Upper lobe of right lung (tissue), 1 donor: Measurements from ENCODE around the gene PPP1R3C. TPM values are rescaled to one million over a fixed set of nuclear protein-coding genes. Genes with fewer than 3 reads are reported as not detected.
A peak's percentile ranks its signal among the peaks of the same experiment; 100 is the strongest.

Experiments used
- ATAC-seq: fragments of 200-7000 bp; cut with Tn5 transposase; one replicate; pipeline ENCODE4 v1.9.1; 2020; ENCODE audit warnings: mild to moderate bottlenecking, moderate library complexity
- DNase-seq: peaks from one replicate; pipeline ENCODE4 v3.0.0-alpha.2; 2020
- H3K27ac ChIP-seq: fragments of 200-600 bp; one replicate; pipeline ENCODE4 v1.8.0; 2022
- H3K27me3 ChIP-seq: fragments of 200-600 bp; one replicate; pipeline ENCODE4 v1.8.0; 2022; ENCODE audit warnings: mild to moderate bottlenecking
- H3K36me3 ChIP-seq: fragments of 200-600 bp; one replicate; pipeline ENCODE4 v1.8.0; 2022
- H3K4me1 ChIP-seq: fragments of 200-600 bp; one replicate; pipeline ENCODE4 v1.8.0; 2022
- H3K4me3 ChIP-seq: fragments of 200-600 bp; one replicate; pipeline ENCODE4 v1.8.0; 2022; ENCODE audit warnings: mild to moderate bottlenecking
- H3K9me3 ChIP-seq: fragments of 200-600 bp; one replicate; pipeline ENCODE4 v1.8.0; 2022
- intact Hi-C: fragments of 100-400 bp; cut with DNase I; formaldehyde crosslinking; loops from one replicate; pipeline ENCODE4 v1.11.0; 2022
- total RNA-seq: library from RNA; stranded (reverse); fragmentation: NEBNext Ultra II Directional; extraction: Animal tissue kit (Norgen Biotek cat#: 25700); gene quantifications from one replicate; pipeline ENCODE4 v1.2.1, GENCODE V29; 2021
- TF ChIP-seq, protein P1 (sequence below): fragments of 200-600 bp; IDR thresholded peaks from one replicate; pipeline ENCODE4 v1.8.0; 2022; ENCODE audit warnings: antibody characterized with exemption
- donor health status: DM: no; HTN: yes; CAD: no; lungs with severe emphysema.

The PPP1R3C gene
- total RNA-seq, 1 donor from 2014 or later, result 15.1 TPM

DNA sequence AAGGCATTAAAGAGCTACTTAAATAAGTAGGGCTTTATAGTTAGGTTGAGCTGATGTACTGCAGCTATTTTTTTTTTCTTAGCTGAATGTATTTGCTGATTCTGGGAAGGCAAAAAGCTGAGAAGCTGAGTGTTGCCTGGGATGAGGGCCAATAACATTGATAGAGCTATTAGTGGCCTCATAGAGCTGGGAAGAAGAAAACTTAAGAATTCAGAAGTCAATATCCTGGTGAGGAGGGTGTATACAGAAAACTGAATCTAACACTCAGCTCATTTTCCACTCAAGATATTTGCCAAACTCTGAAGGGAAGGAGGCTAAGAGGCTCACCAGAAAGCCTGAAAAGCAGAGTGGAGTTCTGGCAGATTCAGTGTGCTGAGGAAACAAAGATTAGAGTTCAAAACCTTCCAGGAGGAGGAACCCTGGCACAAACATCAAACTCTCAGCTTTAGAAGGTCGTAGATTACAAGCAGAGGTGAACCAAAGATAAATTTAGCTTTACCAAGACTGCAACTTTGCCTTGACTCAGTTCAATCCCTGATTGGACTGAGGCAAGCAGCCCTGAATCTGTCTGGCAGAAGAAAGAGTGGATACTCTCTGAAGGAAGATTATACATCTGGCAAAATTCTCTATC lies 11.3 kb downstream of the PPP1R3C start:
- Histone ChIP-seq H3K36me3 (no peaks in the 10 kb centered on the region), H3K9me3 (no peaks in the 10 kb centered on the region), H3K4me3 (no peak overlapping the region), H3K27me3 (no peaks in the 10 kb centered on the region), H3K27ac (no peak overlapping the region), H3K4me1 (no peaks in the 10 kb centered on the region)
- TF ChIP-seq, protein P1, sequence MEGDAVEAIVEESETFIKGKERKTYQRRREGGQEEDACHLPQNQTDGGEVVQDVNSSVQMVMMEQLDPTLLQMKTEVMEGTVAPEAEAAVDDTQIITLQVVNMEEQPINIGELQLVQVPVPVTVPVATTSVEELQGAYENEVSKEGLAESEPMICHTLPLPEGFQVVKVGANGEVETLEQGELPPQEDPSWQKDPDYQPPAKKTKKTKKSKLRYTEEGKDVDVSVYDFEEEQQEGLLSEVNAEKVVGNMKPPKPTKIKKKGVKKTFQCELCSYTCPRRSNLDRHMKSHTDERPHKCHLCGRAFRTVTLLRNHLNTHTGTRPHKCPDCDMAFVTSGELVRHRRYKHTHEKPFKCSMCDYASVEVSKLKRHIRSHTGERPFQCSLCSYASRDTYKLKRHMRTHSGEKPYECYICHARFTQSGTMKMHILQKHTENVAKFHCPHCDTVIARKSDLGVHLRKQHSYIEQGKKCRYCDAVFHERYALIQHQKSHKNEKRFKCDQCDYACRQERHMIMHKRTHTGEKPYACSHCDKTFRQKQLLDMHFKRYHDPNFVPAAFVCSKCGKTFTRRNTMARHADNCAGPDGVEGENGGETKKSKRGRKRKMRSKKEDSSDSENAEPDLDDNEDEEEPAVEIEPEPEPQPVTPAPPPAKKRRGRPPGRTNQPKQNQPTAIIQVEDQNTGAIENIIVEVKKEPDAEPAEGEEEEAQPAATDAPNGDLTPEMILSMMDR, result no peak
- DNase-seq (no peak), ATAC-seq (no peak)
- intact Hi-C loops, result no loop called here

- intact Hi-C loops, result no loop called here
- Histone ChIP-seq H3K4me1 (no peaks in the 10 kb centered on the region), H3K9me3 (no peaks in the 10 kb centered on the region), H3K36me3 (no peaks in the 10 kb centered on the region), H3K4me3 (no peak overlapping the region), H3K27me3 (no peaks in the 10 kb centered on the region), H3K27ac (no peak overlapping the region)
- ATAC-seq (no peak), DNase-seq (no peak)
- TF ChIP-seq, protein P1, result no peak
These were observed 15.7 kb downstream of the PPP1R3C start for GRCh38 chr10:91617072-91617609.

GRCh38 chr10:91616137-91616536 lies 16.7 kb downstream of the PPP1R3C start:
- ATAC-seq, result no peak
- Histone ChIP-seq H3K9me3 (no peaks in the 10 kb centered on the region), H3K27ac (no peak overlapping the region), H3K4me3 (no peak overlapping the region), H3K27me3 (no peaks in the 10 kb centered on the region), H3K36me3 (no peaks in the 10 kb centered on the region), H3K4me1 (no peaks in the 10 kb centered on the region)
- intact Hi-C loops, result no loop called here
- TF ChIP-seq, protein P1, result no peak
- no peak for DNase-seq

DNA sequence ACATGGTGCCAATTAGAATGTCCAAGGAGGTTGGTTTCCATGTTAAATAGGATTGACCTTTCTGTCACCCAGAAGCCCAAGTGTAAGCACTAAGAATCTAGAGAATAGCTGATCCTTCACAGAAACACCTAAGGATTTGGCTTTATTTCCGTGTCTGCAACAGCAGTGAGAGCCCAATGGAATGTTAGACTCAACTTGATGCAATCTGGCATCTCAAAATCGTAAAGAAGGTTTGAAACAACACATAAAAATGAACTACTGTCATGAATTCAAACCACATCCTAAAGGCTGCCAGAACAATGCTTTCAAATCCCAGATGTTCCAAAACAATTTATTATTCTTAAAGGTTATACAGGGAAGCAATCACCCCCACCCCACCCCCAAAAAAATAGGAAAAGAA lies 18.6 kb downstream of the PPP1R3C start:
- Histone ChIP-seq H3K27me3 (no peaks in the 10 kb centered on the region), H3K4me1 (peaks cover 3% of the 10 kb centered on the region), H3K4me3 (no peak overlapping the region), H3K27ac (no peak overlapping the region), H3K9me3 (no peaks in the 10 kb centered on the region), H3K36me3 (no peaks in the 10 kb centered on the region)
- ATAC-seq, result no peak
- intact Hi-C loops, result no loop called here
- no peak for DNase-seq
- TF ChIP-seq, protein P1, result no peak

DNA sequence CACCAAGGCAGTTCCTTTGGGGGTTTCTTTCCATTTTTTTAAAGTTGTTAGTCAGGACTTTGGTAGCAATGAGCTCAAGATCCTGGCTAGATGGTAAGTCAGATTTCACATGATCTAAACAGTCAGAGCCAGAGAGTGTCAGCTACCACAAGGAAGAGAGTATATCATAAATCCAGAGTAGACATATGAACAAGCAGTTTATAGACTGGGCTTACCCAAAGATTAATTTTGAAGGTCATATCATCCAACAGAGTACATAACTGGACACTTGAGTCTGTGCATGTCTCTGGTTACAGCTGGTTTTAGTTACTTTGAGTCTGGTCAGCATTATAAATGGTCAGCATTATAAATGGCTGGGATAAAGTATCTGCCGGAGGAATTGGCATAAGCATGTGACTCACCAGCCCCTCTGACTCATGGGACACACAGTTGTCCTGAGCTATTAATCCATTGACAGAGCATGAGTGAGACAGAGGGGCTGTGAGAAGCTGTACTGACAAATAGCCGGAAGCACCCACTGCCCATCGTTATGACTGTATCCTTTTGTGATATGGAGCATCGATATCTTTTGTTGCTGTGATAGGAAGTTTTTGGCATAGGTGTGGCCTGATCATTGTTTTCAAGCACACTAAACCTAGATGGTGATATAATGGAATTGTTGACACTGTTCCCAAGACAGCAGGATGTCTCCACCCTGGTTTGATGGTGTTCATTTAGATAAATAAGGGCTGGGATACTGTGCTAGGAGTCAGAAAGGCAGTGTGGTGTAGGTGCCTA lies 19.3 kb downstream of the PPP1R3C start:
- ATAC-seq (no peak), DNase-seq (no peak)
- TF ChIP-seq, protein P1, result no peak
- no peaks in the 10 kb centered on the region for H3K9me3 ChIP-seq
- H3K27me3 ChIP-seq, result no peaks in the 10 kb centered on the region
- peaks cover 4% of the 10 kb centered on the region for H3K4me1 ChIP-seq
- H3K27ac ChIP-seq, result peak overlapping the region; percentile 25
- H3K4me3 ChIP-seq, result no peak overlapping the region
- H3K36me3 ChIP-seq, result no peaks in the 10 kb centered on the region
- intact Hi-C loops, result no loop called here
